T-helper 2 cell treated with Interferon-gamma antibody and Interleukin-4, amounts not matched to agents 5 μg/mL and 100 μg/mL, for 36 hours (primary cell): ENCODE measurements around the gene SIX2.

ENCODE experiments used
- DNase-seq: peaks from one replicate; pipeline ENCODE4 v3.0.0; 2021; ENCODE audit warnings: low spot score
- H3K27ac Mint-ChIP-seq: one replicate; pipeline ENCODE4 v1.8.0; 2021; ENCODE audit warnings: mild to moderate bottlenecking, mixed read lengths
- H3K27me3 Mint-ChIP-seq: one replicate; pipeline ENCODE4 v1.8.0; 2021; ENCODE audit warnings: low read depth, mixed read lengths
- H3K36me3 Mint-ChIP-seq: one replicate; pipeline ENCODE4 v1.8.0; 2021; ENCODE audit warnings: low read depth, mixed read lengths
- H3K4me1 Mint-ChIP-seq: one replicate; pipeline ENCODE4 v1.8.0; 2021; ENCODE audit warnings: low read depth, mixed read lengths
- H3K4me3 Mint-ChIP-seq: one replicate; pipeline ENCODE4 v1.8.0; 2022; ENCODE audit warnings: mild to moderate bottlenecking, moderate library complexity, mixed read lengths
- H3K9me3 Mint-ChIP-seq: one replicate; pipeline ENCODE4 v1.8.0; 2021; ENCODE audit warnings: mixed read lengths

Gene SIX2

GRCh38 chr2:44975571-44976450 is 33.4 kb downstream of the SIX2 start:
- no peaks in the 10 kb centered on the region for H3K9me3 Mint-ChIP-seq
- DNase-seq, result no peak
- H3K4me3 Mint-ChIP-seq, result peak overlapping the region; percentile 38
- H3K27ac Mint-ChIP-seq, result no peak overlapping the region
- H3K36me3 Mint-ChIP-seq, result no peaks in the 10 kb centered on the region
- H3K27me3 Mint-ChIP-seq, result peaks cover 14% of the 10 kb centered on the region
- no peaks in the 10 kb centered on the region for H3K4me1 Mint-ChIP-seq

GRCh38 chr2:44974064-44974715 is 35.1 kb downstream of the SIX2 start:
- Mint-ChIP-seq H3K9me3 (no peaks in the 10 kb centered on the region), H3K27me3 (peaks cover 11% of the 10 kb centered on the region), H3K27ac (no peak overlapping the region), H3K4me3 (no peak overlapping the region), H3K36me3 (no peaks in the 10 kb centered on the region), H3K4me1 (no peaks in the 10 kb centered on the region)
- DNase-seq, result no peak

- no peaks in the 10 kb centered on the region for H3K4me1 Mint-ChIP-seq
- H3K36me3 Mint-ChIP-seq, result no peaks in the 10 kb centered on the region
- no peak overlapping the region for H3K27ac Mint-ChIP-seq
- no peak overlapping the region for H3K4me3 Mint-ChIP-seq
- H3K27me3 Mint-ChIP-seq, result peaks cover 11% of the 10 kb centered on the region
- no peaks in the 10 kb centered on the region for H3K9me3 Mint-ChIP-seq
- DNase-seq, result no peak
Observed at GRCh38 chr2:44972771-44973535, 36.3 kb downstream of the SIX2 start.

DNA sequence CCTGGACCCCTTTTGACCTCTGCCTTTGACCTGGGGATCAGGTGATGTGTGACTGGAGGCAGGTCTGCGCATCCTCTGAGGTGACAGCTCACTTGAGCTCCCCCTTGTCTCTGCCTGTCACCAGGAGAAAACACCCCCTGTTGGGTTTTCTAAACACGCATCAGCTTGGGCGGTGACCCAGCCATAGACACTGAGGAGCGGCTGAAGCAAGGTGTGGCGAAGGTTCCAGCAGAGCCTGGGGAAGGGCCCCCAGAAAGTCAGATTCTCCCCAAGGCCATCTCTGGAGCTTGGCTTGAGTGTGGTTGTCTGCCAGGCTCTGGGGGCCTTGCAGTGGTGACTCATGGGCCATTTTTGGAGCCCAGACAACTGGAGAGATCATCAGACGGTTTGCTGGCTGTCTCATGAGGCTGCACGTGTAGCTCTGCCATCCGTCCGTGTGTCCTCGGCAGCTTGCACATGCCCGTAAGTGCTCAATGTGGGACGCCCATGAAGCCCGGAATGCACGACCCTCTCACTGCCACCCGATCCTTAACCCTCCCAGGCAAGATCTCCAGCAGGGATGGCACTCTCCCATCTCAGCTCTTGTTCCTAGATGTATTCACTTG is 38.3 kb downstream of the SIX2 start:
- DNase-seq, result no peak
- no peaks in the 10 kb centered on the region for H3K9me3 Mint-ChIP-seq

GRCh38 chr2:44969936-44970335 is 39.3 kb downstream of the SIX2 start:
- DNase-seq, result no peak
- Mint-ChIP-seq H3K27ac (no peak overlapping the region), H3K36me3 (no peaks in the 10 kb centered on the region), H3K4me1 (no peaks in the 10 kb centered on the region), H3K4me3 (no peak overlapping the region), H3K9me3 (no peaks in the 10 kb centered on the region), H3K27me3 (peaks cover 10% of the 10 kb centered on the region)

More for the DNA sequence above, 38.3 kb downstream of the SIX2 start:
- no peaks in the 10 kb centered on the region for H3K4me1 Mint-ChIP-seq
- H3K27ac Mint-ChIP-seq, result no peak overlapping the region
- no peak overlapping the region for H3K4me3 Mint-ChIP-seq
- H3K36me3 Mint-ChIP-seq, result no peaks in the 10 kb centered on the region
- H3K27me3 Mint-ChIP-seq, result peaks cover 10% of the 10 kb centered on the region

GRCh38 chr2:44967727-44968432 is 41.4 kb downstream of the SIX2 start:
- Mint-ChIP-seq H3K4me3 (no peak overlapping the region), H3K9me3 (no peaks in the 10 kb centered on the region), H3K4me1 (no peaks in the 10 kb centered on the region), H3K27ac (no peak overlapping the region), H3K27me3 (peaks cover 20% of the 10 kb centered on the region), H3K36me3 (no peaks in the 10 kb centered on the region)
- no peak for DNase-seq

- no peaks in the 10 kb centered on the region for H3K36me3 Mint-ChIP-seq
- peaks cover 22% of the 10 kb centered on the region for H3K27me3 Mint-ChIP-seq
- DNase-seq, result no peak
- H3K9me3 Mint-ChIP-seq, result no peaks in the 10 kb centered on the region
- H3K4me3 Mint-ChIP-seq, result no peak overlapping the region
- no peaks in the 10 kb centered on the region for H3K4me1 Mint-ChIP-seq
- H3K27ac Mint-ChIP-seq, result no peak overlapping the region
Observed at GRCh38 chr2:44967056-44967455, 42.2 kb downstream of the SIX2 start.

GRCh38 chr2:44965684-44966083 is 43.6 kb downstream of the SIX2 start:
- Mint-ChIP-seq H3K27me3 (peaks cover 26% of the 10 kb centered on the region), H3K27ac (no peak overlapping the region), H3K9me3 (no peaks in the 10 kb centered on the region), H3K4me3 (no peak overlapping the region), H3K4me1 (no peaks in the 10 kb centered on the region), H3K36me3 (no peaks in the 10 kb centered on the region)
- DNase-seq, result no peak

DNA sequence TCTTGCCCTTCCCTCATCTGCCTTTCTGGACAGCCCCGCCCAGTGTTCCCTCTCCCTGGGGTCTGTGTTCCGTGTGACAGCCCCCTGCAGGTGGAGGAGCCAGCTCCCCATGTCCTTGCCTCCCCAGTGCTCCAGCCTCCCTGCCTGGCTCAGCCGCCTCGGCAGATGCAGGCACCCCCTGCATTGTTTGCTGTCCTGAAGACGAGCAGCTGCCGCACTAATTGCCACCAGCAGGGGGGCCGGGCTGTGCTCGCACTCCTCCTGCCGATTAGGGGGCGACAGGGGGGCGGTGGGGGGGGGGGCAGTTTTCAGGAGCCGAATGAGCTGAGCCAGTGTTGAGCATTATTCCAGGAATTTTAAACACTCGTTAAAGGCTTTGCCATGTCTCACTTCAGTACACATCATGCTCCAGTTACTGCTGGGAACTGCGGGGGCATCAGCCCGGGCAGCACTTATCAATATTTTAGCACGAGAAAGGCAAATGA is 44.5 kb downstream of the SIX2 start:
- Mint-ChIP-seq H3K36me3 (no peaks in the 10 kb centered on the region), H3K9me3 (no peaks in the 10 kb centered on the region), H3K4me1 (no peaks in the 10 kb centered on the region), H3K27me3 (peaks cover 31% of the 10 kb centered on the region), H3K27ac (no peak overlapping the region), H3K4me3 (no peak overlapping the region)
- no peak for DNase-seq

GRCh38 chr2:44962176-44962695 is 47.0 kb downstream of the SIX2 start:
- peaks cover 44% of the 10 kb centered on the region for H3K27me3 Mint-ChIP-seq
- no peak for DNase-seq
- H3K4me3 Mint-ChIP-seq, result no peak overlapping the region
- H3K9me3 Mint-ChIP-seq, result no peaks in the 10 kb centered on the region
- no peaks in the 10 kb centered on the region for H3K36me3 Mint-ChIP-seq
- no peak overlapping the region for H3K27ac Mint-ChIP-seq
- no peaks in the 10 kb centered on the region for H3K4me1 Mint-ChIP-seq

- H3K4me1 Mint-ChIP-seq, result no peaks in the 10 kb centered on the region
- peaks cover 51% of the 10 kb centered on the region for H3K27me3 Mint-ChIP-seq
- H3K27ac Mint-ChIP-seq, result no peak overlapping the region
- H3K4me3 Mint-ChIP-seq, result no peak overlapping the region
- H3K9me3 Mint-ChIP-seq, result no peaks in the 10 kb centered on the region
- no peaks in the 10 kb centered on the region for H3K36me3 Mint-ChIP-seq
- no peak for DNase-seq
Observed at GRCh38 chr2:44960871-44961270, 48.4 kb downstream of the SIX2 start.

- Mint-ChIP-seq H3K4me1 (peaks cover 3% of the 10 kb centered on the region), H3K27ac (no peak overlapping the region), H3K4me3 (no peak overlapping the region), H3K27me3 (peaks cover 60% of the 10 kb centered on the region), H3K9me3 (no peaks in the 10 kb centered on the region), H3K36me3 (no peaks in the 10 kb centered on the region)
- no peak for DNase-seq
Observed at GRCh38 chr2:44959855-44960254, 49.4 kb downstream of the SIX2 start.
